HCT116 (cell line): ENCODE measurements around the gene IGFALS. TPM values are rescaled to one million over a fixed set of nuclear protein-coding genes. Genes with fewer than 3 reads are reported as not detected.

Source experiments
- ATAC-seq: fragments of 200-7000 bp; cut with Tn5 transposase; 2 replicates; pipeline ENCODE4 v1.9.1; 2020; ENCODE audit warnings: mild to moderate bottlenecking, moderate library complexity
- BruUV-seq: library from RNA; stranded (reverse); fragments of 400-500 nt; replicated peaks from 2 replicates; lab custom pipeline; 2021; lab: Mats Ljungman, UMichigan
- CTCF ChIA-PET: fragments of 300-600 bp; sonication (Branson Sonifier 250); formaldehyde crosslinking; loops from one replicate; lab custom pipeline; 2021; ENCODE audit warnings: antibody characterized with exemption; lab: Charles Lee
- POLR2A ChIA-PET: fragments of 300-600, 350-600 bp; sonication (Branson Sonifier 250); formaldehyde crosslinking; loops from one replicate; lab custom pipeline; 2021; ENCODE audit warnings: antibody characterized with exemption; lab: Charles Lee
- RAD21 ChIA-PET, 2 experiments: fragments of 300-600 bp; sonication (Branson Sonifier 250); formaldehyde crosslinking; loops; one replicate each; lab custom pipeline; 2023; ENCODE audit warnings: low total read pairs in 2 of 2; ENCODE audit not compliant: uncharacterized antibody in 2 of 2, unreplicated experiment in 2 of 2, low non-redundant PET in 1 of 2; lab: Charles Lee
- DNase-seq: peaks from one replicate; pipeline ENCODE4 v3.0.0-alpha.2; 2010; ENCODE audit warnings: low read depth, low spot score
- H2AFZ ChIP-seq: fragments of 200-600 bp; shearing (Covaris generic), sonication (generic); 2 replicates; pipeline ENCODE4 v1.6.1; 2017; ENCODE audit warnings: low read depth, mixed run types, mixed read lengths, antibody characterized with exemption, low read length; ENCODE audit not compliant: poor library complexity, severe bottlenecking
- H3K27ac ChIP-seq: 2 replicates; pipeline ENCODE4 v1.5.1; 2012; ENCODE audit warnings: low read depth, low read length
- H3K27me3 ChIP-seq: fragments of 200-600 bp; sonication (generic); 2 replicates; pipeline ENCODE4 v1.6.1; 2016; ENCODE audit warnings: mixed run types, low read length, mixed read lengths; ENCODE audit not compliant: insufficient read depth
- H3K36me3 ChIP-seq, 2 experiments: fragments of 200-500 bp in 1 of 2; fragments of 200-600 bp in 1 of 2; sonication (Bioruptor generic) in 1 of 2; sonication (generic) in 1 of 2; 2 replicates each; pipeline versions ENCODE4 v1.5.1 to v1.6.1; 2014 to 2016; ENCODE audit warnings: low read length in 2 of 2, inconsistent platforms in 1 of 2, mixed read lengths in 1 of 2, mixed run types in 1 of 2; ENCODE audit not compliant: insufficient read depth in 2 of 2, control insufficient read depth in 1 of 2
- H3K4me1 ChIP-seq, 2 experiments: fragments of 200-600 bp in 1 of 2; sonication (generic) in 1 of 2; 2 replicates each; pipeline versions ENCODE4 v1.5.1 to v1.6.1; 2012 to 2017; ENCODE audit warnings: low read length in 2 of 2, inconsistent platforms in 1 of 2, mild to moderate bottlenecking in 1 of 2, mixed read lengths in 1 of 2, mixed run types in 1 of 2, moderate library complexity in 1 of 2; ENCODE audit not compliant: insufficient read depth in 2 of 2, control insufficient read depth in 1 of 2
- H3K4me2 ChIP-seq: fragments of 200-600 bp; sonication (generic); 2 replicates; pipeline ENCODE4 v1.6.1; 2017; ENCODE audit warnings: mixed run types, low read length, mixed read lengths
- H3K4me3 ChIP-seq, 2 experiments: fragments of 200-600 bp in 1 of 2; sonication (generic) in 1 of 2; replicated peaks in 1 of 2; 2 replicates each; pipeline ENCODE4 v1.5.1; 2011 to 2016; ENCODE audit warnings: low read length in 2 of 2, control low read depth in 1 of 2, low read depth in 1 of 2, mild to moderate bottlenecking in 1 of 2, mixed read lengths in 1 of 2, mixed run types in 1 of 2
- H3K79me2 ChIP-seq: fragments of 200-600 bp; sonication (generic); 2 replicates; pipeline ENCODE4 v1.6.1; 2017; ENCODE audit warnings: mild to moderate bottlenecking, mixed run types, low read length, moderate library complexity, mixed read lengths; ENCODE audit not compliant: insufficient read depth
- H3K9ac ChIP-seq: fragments of 200-600 bp; sonication (generic); 2 replicates; pipeline ENCODE4 v1.6.1; 2016; ENCODE audit warnings: low read length, mixed read lengths
- H3K9me2 ChIP-seq: fragments of 200-600 bp; sonication (generic), shearing (Covaris generic); 2 replicates; pipeline ENCODE4 v1.6.1; 2017; ENCODE audit warnings: mixed run types, mild to moderate bottlenecking, moderate library complexity; ENCODE audit not compliant: insufficient read depth
- H3K9me3 ChIP-seq, 2 experiments: fragments of 200-500 bp in 1 of 2; fragments of 200-600 bp in 1 of 2; sonication (Bioruptor generic) in 1 of 2; sonication (generic) in 1 of 2; 2 replicates each; pipeline ENCODE4 v1.6.1; 2014 to 2017; ENCODE audit warnings: low read length in 2 of 2, mixed read lengths in 2 of 2, inconsistent platforms in 1 of 2, low read depth in 1 of 2, mild to moderate bottlenecking in 1 of 2, mixed run types in 1 of 2, moderate library complexity in 1 of 2; ENCODE audit not compliant: control insufficient read depth in 1 of 2, insufficient read depth in 1 of 2
- H4K20me1 ChIP-seq: fragments of 200-600 bp; sonication (generic), shearing (Covaris generic); 2 replicates; pipeline ENCODE4 v1.6.1; 2017; ENCODE audit warnings: mixed run types, mild to moderate bottlenecking, moderate library complexity; ENCODE audit not compliant: insufficient read depth
- FOSL1 ChIP-seq: IDR thresholded peaks from 2 replicates; pipeline ENCODE4 v1.6.1; 2012; ENCODE audit warnings: low read depth
- JUND ChIP-seq: IDR thresholded peaks from 2 replicates; pipeline ENCODE4 v1.6.1; 2012
- SIN3A ChIP-seq: IDR thresholded peaks from 2 replicates; pipeline ENCODE4 v1.6.1; 2012; ENCODE audit warnings: low read depth
- ZFX ChIP-seq: fragments of 450-650 bp; IDR thresholded peaks from 2 replicates; pipeline ENCODE4 v1.6.1; 2017
- intact Hi-C: fragments of 100-400 bp; cut with micrococcal nuclease; formaldehyde crosslinking; loops from 2 replicates; pipeline ENCODE4 v1.10.0; 2022
- total RNA-seq: library from RNA; stranded (reverse); gene quantifications from one replicate; pipeline ENCODE4 v1.2.1, GENCODE V29; 2021; ENCODE audit not compliant: unreplicated experiment
- TF ChIP-seq, protein P1 (sequence below), 3 experiments: fragments of 200-600 bp in 1 of 3; sonication (generic) in 1 of 3; IDR thresholded peaks in 2 of 3; conservative IDR thresholded peaks in 1 of 3; 2 replicates each; pipeline ENCODE4 v1.5.1; 2012 to 2017; ENCODE audit warnings: low read depth in 2 of 3, low read length in 2 of 3, antibody characterized with exemption in 1 of 3, borderline replicate concordance in 1 of 3, control low read depth in 1 of 3, mild to moderate bottlenecking in 1 of 3, mixed read lengths in 1 of 3, mixed run types in 1 of 3, moderate library complexity in 1 of 3; ENCODE audit not compliant: insufficient read depth in 1 of 3
- TF ChIP-seq, protein P2 (sequence below): IDR thresholded peaks from 2 replicates; pipeline ENCODE4 v1.6.1; 2011; ENCODE audit warnings: mild to moderate bottlenecking, low read length, moderate library complexity; ENCODE audit not compliant: insufficient replicate concordance; ENCODE audit errors: extremely low read depth

IGFALS gene
- total RNA-seq, 1 experiment from 2014 or later: 0.10 TPM

DNA sequence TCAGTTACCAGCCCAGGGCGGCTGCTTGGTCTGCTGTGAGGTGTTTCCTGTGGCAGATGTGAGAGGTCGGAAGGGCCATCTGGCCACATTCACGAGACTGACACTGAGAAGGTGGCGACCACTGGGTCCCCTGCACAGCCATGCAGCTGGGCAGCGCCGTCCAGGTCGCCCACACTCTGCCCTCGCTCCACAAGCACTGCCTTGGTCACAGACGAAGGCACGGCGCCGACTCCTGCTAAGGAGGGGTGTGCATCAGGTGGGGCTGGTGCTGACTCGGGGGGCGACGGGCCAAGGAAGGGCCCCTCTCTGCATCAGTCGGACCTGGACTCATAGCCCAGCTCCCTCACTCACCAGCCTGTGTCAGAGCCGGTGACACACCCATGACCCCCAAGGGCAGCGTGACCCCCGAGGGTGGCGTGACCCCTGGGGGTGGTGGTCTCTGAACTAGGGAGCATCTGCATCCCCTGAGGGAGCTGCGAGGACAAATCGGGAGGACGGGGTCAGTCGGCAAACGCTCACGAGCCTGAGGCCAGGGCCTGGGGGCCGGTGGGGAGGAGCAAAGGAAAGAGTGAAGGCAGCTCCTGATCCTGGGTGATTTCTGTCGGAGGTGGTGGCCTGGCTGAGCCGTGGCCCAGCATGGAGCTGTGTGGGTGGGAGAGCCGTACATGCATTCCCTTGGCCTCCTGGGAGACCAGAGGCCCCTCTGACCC lies 52.6 kb downstream of the IGFALS start:
- RAD21 ChIA-PET: interaction anchor here in 1 of 2 experiments (0.6 kb wide), 1 partner anchor 444 kb away, joined by 4 read pairs; no protein-coding TSS in a partner anchor
- DNase-seq: no peak
- Histone ChIP-seq H4K20me1 (no peaks in the 10 kb centered on the region), H3K4me3 (no peak overlapping the region), H3K4me1 (no peaks in the 10 kb centered on the region), H3K36me3 (no peaks in the 10 kb centered on the region), H3K9ac (no peak overlapping the region), H3K9me2 (no peaks in the 10 kb centered on the region), H3K27ac (no peak overlapping the region; the same call in 1 of the 2 replicates), H3K27me3 (no peaks in the 10 kb centered on the region), H3K9me3 (peaks cover 0 to 6% of the 10 kb centered on the region in 2 experiments; a peak in 2 of 4 replicates)
- BruUV-seq: no TSS peak
- POLR2A ChIA-PET: no interaction called here
- no peak for ATAC-seq
- CTCF ChIA-PET: no interaction called here
- TF ChIP-seq, protein P1, sequence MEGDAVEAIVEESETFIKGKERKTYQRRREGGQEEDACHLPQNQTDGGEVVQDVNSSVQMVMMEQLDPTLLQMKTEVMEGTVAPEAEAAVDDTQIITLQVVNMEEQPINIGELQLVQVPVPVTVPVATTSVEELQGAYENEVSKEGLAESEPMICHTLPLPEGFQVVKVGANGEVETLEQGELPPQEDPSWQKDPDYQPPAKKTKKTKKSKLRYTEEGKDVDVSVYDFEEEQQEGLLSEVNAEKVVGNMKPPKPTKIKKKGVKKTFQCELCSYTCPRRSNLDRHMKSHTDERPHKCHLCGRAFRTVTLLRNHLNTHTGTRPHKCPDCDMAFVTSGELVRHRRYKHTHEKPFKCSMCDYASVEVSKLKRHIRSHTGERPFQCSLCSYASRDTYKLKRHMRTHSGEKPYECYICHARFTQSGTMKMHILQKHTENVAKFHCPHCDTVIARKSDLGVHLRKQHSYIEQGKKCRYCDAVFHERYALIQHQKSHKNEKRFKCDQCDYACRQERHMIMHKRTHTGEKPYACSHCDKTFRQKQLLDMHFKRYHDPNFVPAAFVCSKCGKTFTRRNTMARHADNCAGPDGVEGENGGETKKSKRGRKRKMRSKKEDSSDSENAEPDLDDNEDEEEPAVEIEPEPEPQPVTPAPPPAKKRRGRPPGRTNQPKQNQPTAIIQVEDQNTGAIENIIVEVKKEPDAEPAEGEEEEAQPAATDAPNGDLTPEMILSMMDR (IDR thresholded peaks at IDR 0.05 in 2 of 3, conservative IDR thresholded peaks at IDR 0.05 in 1 of 3; ENCODE audit: borderline replicate concordance in 1 of 3, insufficient read depth in 1 of 3, low read depth in 2 of 3, low read length in 2 of 3): no peak
- TF ChIP-seq JUND: no peak
- no peak for TF ChIP-seq SIN3A
- TF ChIP-seq, protein P2, sequence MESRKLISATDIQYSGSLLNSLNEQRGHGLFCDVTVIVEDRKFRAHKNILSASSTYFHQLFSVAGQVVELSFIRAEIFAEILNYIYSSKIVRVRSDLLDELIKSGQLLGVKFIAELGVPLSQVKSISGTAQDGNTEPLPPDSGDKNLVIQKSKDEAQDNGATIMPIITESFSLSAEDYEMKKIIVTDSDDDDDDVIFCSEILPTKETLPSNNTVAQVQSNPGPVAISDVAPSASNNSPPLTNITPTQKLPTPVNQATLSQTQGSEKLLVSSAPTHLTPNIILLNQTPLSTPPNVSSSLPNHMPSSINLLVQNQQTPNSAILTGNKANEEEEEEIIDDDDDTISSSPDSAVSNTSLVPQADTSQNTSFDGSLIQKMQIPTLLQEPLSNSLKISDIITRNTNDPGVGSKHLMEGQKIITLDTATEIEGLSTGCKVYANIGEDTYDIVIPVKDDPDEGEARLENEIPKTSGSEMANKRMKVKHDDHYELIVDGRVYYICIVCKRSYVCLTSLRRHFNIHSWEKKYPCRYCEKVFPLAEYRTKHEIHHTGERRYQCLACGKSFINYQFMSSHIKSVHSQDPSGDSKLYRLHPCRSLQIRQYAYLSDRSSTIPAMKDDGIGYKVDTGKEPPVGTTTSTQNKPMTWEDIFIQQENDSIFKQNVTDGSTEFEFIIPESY: no peak
- TF ChIP-seq ZFX: no peak
- no peak for TF ChIP-seq FOSL1
- TF ChIP-seq, all 23 proteins: peak for 0
- no peaks in the 10 kb centered on the region for H3K79me2 ChIP-seq
- no peak overlapping the region for H2AFZ ChIP-seq
- no peak overlapping the region for H3K4me2 ChIP-seq
- intact Hi-C loops: no loop called here

Other genes with a start within 250 kb of the IGFALS start
- 27.5 TPM for gene IFT140, start 181.6 kb downstream of the IGFALS start, total RNA-seq
- gene CRAMP1, start 181.3 kb downstream of the IGFALS start, total RNA-seq: 22.9 TPM
- gene JPT2, start 115.4 kb downstream of the IGFALS start, total RNA-seq: 113 TPM
- gene MAPK8IP3, start 87.5 kb downstream of the IGFALS start, total RNA-seq: 75.3 TPM
- 103 TPM for gene NME3, start 22.2 kb downstream of the IGFALS start, total RNA-seq
- gene EME2, start 20.9 kb downstream of the IGFALS start, total RNA-seq: 36.3 TPM
- 200 TPM for gene MRPS34, start 20.6 kb downstream of the IGFALS start, total RNA-seq
- gene SPSB3, start 11.1 kb downstream of the IGFALS start, total RNA-seq: 31.6 TPM
- gene NUBP2, start 10.7 kb downstream of the IGFALS start, total RNA-seq: 103 TPM
- 39.1 TPM for gene HAGH, start 33.1 kb upstream of the IGFALS start, total RNA-seq
- 25.8 TPM for gene FAHD1, start 33.5 kb upstream of the IGFALS start, total RNA-seq
- 0.59 TPM for gene MEIOB, start 78.5 kb upstream of the IGFALS start, total RNA-seq
- not detected for gene HS3ST6, start 124.7 kb upstream of the IGFALS start, total RNA-seq
- 18.3 TPM for gene MSRB1, start 149.5 kb upstream of the IGFALS start, total RNA-seq
- 0.93 TPM for gene RPL3L, start 161.0 kb upstream of the IGFALS start, total RNA-seq
- 273 TPM for gene NDUFB10, start 165.8 kb upstream of the IGFALS start, total RNA-seq
- 6,265 TPM for gene RPS2, start 171.1 kb upstream of the IGFALS start, total RNA-seq
- 0.30 TPM for gene RNF151, start 173.2 kb upstream of the IGFALS start, total RNA-seq
- gene TBL3, start 178.3 kb upstream of the IGFALS start, total RNA-seq: 68.9 TPM
- gene NOXO1, start 187.8 kb upstream of the IGFALS start, total RNA-seq: 10.0 TPM
- 47.3 TPM for gene GFER, start 190.5 kb upstream of the IGFALS start, total RNA-seq
- gene SYNGR3, start 196.3 kb upstream of the IGFALS start, total RNA-seq: 11.5 TPM
- gene ZNF598, start 216.1 kb upstream of the IGFALS start, total RNA-seq: 57.4 TPM
- 226 TPM for gene NPW, start 226.1 kb upstream of the IGFALS start, total RNA-seq
- 58.4 TPM for gene NHERF2, start 233.2 kb upstream of the IGFALS start, total RNA-seq